Dermis blood vessel endothelial cell (primary cell): ENCODE measurements around the gene RGL2. TPM values are rescaled to one million over a fixed set of nuclear protein-coding genes. Genes with fewer than 3 reads are reported as not detected.
A peak's percentile ranks its signal among the peaks of the same experiment; 100 is the strongest.
"Not testable (repeated sequence)": the region's sequence is repeated elsewhere in the genome, so short reads cannot be mapped to it uniquely, and the experiment has no call there.

Source experiments
- DNase-seq: peaks from one replicate; pipeline ENCODE4 v3.0.0; 2010
- total RNA-seq: library from RNA; depleted of rRNA; stranded (reverse); fragments of >200 nt; gene quantifications from 2 replicates; pipeline ENCODE4 v1.2.3, GENCODE V29; 2014

RGL2 gene, protein sequence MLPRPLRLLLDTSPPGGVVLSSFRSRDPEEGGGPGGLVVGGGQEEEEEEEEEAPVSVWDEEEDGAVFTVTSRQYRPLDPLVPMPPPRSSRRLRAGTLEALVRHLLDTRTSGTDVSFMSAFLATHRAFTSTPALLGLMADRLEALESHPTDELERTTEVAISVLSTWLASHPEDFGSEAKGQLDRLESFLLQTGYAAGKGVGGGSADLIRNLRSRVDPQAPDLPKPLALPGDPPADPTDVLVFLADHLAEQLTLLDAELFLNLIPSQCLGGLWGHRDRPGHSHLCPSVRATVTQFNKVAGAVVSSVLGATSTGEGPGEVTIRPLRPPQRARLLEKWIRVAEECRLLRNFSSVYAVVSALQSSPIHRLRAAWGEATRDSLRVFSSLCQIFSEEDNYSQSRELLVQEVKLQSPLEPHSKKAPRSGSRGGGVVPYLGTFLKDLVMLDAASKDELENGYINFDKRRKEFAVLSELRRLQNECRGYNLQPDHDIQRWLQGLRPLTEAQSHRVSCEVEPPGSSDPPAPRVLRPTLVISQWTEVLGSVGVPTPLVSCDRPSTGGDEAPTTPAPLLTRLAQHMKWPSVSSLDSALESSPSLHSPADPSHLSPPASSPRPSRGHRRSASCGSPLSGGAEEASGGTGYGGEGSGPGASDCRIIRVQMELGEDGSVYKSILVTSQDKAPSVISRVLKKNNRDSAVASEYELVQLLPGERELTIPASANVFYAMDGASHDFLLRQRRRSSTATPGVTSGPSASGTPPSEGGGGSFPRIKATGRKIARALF
- 82.4 and 88.3 TPM in 2 replicates for total RNA-seq

GRCh38 chr6:33298773-33299236 is at the start of gene RGL2:
TSS of gene RGL2 (minus strand) at chr6:33298942. CDS start at chr6:33298610, 332 bp downstream.
- DNase-seq = peak; percentile 66

DNA sequence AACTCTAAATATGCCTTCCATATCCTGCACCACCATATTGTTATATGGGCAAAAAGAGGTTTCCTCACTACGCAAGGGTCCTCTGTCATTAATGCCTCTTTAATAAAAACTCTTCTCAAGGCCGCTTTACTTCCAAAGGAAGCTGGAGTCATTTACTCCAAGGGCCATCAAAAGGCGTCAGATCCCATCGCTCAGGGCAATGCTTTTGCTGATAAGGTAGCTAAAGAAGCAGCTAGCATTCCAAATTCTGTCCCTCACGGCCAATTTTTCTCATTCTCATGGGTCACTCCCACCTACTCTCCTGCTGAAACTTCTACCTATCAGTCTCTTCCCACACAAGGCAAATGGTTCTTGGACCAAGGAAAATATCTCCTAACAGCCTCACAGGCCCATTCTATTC is 49.1 kb upstream of the RGL2 start:
- DNase-seq = no peak

- DNase-seq = not testable (repeated sequence)
Measured at GRCh38 chr6:33346972-33347371, 48.2 kb upstream of the RGL2 start.

GRCh38 chr6:33344701-33345697 is 46.3 kb upstream of the RGL2 start:
- peak; percentile 86 for DNase-seq

DNA sequence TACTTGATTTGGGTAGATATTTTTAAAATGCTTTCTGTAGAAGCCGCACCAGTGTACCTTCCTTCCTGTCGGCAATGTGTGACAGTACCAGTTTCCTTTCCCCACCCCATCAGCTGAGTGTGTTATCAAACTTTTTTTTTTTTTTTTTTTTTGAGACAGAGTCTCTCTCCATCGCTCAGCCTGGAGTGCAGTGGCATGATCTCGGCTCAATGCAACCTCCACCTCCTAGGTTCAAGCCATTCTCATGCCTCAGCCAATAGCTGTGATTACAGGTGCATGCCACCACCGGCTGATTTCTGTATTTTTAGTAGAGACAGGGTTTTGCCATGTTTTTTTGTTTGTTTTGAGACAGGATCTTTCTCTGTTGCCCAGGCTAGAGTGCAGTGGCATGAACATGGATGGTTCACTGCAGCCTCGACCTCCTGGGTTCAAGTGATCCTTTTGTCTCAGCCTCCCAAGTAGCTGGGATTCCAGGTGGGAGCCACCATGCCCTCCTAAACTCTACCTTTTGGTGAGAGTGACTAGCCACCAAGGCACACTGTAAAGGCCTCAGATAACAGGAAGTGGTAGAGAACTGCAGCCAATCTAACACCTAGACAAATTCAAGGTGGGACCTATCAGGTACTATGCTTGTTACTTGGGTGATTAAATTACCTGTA is 45.3 kb upstream of the RGL2 start:
- no peak for DNase-seq

DNA sequence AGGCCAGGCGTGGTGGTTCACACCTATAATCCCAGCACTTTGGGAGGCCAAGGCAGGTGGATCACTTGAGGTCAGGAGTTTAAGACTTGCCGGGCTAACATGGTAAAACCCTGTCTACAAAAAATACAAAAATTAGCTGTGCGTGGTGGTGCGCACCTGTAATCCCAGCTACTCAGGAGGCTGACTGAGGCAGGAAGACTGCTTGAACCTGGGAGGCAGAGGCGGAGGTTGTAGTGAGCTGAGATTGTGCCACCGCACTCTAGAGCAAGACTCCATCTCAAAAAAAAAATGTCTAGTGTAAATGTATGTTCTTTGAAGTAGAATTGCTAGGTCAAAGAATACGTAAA is 44.8 kb upstream of the RGL2 start:
- DNase-seq = not testable (repeated sequence)

DNA sequence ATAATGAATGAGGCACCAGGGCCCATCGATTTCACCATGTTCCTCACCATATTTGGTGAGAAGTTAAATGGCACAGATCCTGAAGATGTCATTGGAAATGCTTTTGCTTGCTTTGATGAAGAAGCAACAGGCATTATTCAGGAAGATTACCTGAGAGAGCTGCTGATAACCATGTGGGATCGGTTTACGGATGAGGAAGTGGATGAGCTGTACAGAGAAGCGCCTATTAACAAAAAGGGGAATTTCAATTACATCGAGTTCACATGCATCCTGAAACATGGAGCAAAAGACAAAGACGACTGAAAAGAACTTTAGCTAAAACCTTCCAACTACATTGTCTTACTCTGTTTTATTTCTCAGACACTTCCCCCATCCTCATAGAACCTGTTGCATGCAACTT is 40.5 kb upstream of the RGL2 start:
- no peak for DNase-seq

DNA sequence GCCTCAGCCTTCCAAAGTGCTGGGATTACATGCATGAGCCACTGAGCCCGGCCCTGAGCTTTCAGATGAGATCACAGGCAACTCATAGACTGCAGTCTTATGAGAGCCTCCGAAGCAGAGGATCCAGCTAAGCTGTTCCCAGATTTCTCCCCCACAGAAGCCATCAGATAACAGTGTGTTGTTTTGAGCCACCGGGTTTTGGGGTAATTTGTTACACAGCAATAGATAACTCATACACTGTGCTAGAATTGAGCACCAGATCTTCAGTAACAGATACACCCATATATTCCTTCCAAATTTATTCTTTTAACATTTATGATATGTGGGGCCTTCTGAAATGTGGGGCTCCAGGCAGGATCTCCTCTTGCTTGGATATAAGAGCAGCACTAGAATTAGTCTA is 37.8 kb upstream of the RGL2 start:
- no peak for DNase-seq

DNA sequence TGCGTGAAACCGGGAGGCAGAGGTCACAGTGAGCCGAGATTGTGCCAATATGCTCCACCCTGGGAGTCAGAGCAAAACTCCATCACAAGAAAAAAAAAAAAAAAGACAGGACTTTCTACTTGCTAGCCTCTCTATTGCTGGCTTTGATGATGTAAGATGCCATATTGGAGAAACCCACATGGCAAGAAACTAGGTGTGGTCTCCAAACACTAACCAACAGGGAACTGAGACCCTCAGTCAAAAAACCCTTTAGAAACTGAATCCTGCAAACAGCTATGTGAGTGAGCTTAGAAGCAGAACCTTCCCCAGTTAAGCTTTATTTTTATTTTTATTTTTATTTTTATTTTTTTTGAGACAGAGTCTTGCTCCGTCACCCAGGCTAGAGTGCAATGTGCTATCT is 37.2 kb upstream of the RGL2 start:
- no peak for DNase-seq

DNA sequence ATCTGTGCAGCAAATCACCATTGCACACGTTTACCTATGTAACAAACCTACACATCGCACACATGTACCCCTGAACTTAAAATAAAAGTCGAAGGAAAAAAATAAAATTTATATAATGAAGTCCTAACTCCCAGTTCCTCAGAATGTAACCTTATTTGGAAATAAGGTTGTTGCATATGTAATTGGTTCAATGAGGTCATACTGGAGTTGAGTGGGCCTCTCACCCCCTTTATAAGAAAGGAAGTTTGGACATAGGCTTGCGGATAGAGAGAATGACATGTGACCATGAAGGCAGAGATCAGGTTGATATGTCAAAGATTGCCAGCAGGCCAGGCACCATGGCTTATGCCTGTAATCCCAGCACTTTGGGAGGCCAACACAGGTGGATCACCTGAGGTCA is 34.9 kb upstream of the RGL2 start:
- no peak for DNase-seq

DNA sequence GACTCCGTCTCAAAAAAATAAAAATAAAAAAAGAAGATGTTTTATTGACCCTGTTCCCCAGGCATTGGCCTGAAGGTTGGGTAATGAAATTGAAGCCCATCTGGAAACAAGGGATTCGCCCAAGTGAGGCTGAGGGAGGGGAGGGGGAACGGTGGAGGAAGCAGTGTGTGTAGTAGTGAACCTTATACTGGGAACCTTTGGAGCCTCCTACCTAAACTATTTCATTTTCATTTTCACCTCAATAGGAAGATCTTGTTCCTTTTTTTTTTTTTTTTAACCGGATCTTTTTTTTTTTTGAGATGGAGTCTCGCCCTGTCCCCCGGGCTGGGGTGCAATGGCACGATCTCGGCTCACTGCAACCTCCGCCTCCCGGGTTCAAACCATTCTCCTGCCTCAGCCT is 32.0 kb upstream of the RGL2 start:
- DNase-seq = no peak

GRCh38 chr6:33329058-33329457 is 30.3 kb upstream of the RGL2 start:
- DNase-seq = peak; percentile 39

DNA sequence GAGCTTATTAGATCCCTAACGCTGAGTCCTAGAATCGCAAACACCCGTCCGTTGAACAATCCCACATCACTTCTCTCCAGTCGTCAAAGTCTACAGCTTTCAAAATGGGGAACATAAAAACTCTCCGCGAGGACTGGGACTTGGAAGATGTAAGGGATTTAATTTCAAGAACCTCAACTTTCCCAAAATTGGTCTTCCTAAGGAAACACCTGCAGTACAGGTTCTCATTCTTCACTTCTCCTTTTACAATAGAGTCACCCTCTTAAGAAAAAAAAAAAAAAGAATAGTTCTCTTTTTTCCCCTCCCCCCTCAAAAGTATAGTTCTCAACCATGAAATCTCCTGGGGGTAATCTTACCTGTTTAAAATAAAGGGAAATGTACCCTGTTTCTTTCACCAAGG is 25.4 kb upstream of the RGL2 start:
- DNase-seq = no peak

DNA sequence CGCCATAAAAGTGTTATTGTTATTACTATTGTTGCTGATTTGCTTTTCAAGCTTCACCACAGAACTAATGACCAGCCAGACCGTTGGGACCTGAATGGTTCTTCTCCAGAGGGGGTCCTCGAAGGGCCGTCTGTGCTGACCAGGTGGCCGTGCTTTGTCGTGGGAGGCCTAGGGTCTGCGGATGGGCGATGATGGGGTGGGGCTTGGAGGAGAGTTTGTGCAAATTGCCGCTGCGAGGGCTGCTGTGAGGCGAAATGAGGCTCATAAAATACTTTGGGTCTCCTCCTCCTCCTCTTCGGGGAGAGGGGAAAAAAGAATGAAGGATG is 24.8 kb upstream of the RGL2 start:
- no peak for DNase-seq

GRCh38 chr6:33321227-33321626 is 22.5 kb upstream of the RGL2 start:
- DNase-seq = no peak

- DNase-seq = peak; percentile 84
Measured at GRCh38 chr6:33320315-33321181, 21.8 kb upstream of the RGL2 start.

DNA sequence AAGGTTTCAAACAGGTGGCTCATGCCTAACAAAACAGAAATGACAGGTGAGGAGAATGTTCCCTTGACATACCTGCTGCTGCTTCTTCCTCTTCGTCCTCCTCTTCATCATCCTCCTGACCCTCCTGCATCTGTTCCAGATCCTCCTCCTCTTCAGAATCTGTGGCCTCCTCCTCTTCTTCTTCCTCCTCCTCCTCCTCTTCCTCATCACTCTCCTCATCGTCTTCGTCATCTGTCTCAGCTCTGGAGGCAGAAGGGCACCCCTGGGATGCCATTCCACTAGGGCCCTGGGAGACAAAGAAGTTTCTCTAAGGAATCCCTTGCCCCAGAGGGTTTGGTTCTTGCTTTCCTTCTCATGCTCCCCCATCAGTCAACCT is 21.2 kb upstream of the RGL2 start:
- no peak for DNase-seq

DNA sequence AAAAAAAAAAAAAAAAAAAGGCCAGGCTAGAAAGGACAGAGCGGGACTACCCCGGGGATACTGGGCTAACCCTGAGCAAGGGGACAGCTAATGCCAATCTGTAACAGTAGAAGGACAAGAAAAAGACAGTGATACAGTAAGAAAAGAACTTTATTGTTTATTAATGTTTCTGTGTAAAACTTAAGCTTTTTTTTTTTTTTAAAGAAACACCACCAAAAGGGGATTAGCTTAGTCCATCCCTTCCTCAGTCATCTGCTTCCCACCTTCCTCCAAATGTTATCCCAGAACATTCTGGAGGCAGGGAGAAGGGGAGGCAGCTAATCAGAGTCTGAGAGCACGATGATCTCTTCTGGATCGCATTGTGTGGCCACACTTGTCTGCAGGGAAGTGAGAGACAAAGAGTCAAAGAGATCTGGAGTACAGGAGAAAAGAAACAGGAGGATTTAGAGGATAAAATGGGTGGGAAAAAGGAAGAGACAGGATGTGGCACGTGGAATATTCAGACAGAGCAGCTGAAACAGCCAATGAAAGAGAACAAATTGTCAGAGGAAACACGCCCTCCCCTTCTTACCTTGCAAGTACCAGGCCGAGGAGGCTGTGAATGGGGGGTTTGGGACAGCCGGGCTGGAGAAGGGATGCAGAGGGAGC is 19.8 kb upstream of the RGL2 start:
- no peak for DNase-seq

- DNase-seq = peak; percentile 99
Measured at GRCh38 chr6:33317669-33318425, 19.1 kb upstream of the RGL2 start, which contains the start of gene ZBTB22. TSS of gene ZBTB22 (minus strand) at chr6:33317744. CDS start at chr6:33316916, 828 bp downstream.

DNA sequence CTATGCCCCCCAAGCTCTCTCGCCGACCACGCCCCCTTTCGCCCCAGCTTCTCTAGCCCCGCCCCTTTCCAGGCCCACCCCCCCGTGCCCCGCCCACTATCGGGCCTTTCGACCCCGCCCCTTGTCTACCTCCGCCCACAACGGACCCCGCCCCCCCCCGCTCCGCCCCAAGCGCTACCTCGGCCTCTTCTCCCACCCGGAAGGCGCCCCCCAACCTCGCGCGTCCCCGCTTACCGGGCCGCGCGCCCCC is 18.6 kb upstream of the RGL2 start:
- DNase-seq = no peak
